HG02571 (cell line): Measurements from ENCODE around the gene LACTBL1.
"Not testable (repeated sequence)": the region's sequence is repeated elsewhere in the genome, so short reads cannot be mapped to it uniquely, and the experiment has no call there.

Experiments used
- ATAC-seq: cut with Tn5 transposase; IDR thresholded peaks from one replicate; pipeline ENCODE4 v1.9.1; 2021; ENCODE audit warnings: mild to moderate bottlenecking, moderate library complexity; ENCODE audit not compliant: unreplicated experiment

The LACTBL1 gene

DNA sequence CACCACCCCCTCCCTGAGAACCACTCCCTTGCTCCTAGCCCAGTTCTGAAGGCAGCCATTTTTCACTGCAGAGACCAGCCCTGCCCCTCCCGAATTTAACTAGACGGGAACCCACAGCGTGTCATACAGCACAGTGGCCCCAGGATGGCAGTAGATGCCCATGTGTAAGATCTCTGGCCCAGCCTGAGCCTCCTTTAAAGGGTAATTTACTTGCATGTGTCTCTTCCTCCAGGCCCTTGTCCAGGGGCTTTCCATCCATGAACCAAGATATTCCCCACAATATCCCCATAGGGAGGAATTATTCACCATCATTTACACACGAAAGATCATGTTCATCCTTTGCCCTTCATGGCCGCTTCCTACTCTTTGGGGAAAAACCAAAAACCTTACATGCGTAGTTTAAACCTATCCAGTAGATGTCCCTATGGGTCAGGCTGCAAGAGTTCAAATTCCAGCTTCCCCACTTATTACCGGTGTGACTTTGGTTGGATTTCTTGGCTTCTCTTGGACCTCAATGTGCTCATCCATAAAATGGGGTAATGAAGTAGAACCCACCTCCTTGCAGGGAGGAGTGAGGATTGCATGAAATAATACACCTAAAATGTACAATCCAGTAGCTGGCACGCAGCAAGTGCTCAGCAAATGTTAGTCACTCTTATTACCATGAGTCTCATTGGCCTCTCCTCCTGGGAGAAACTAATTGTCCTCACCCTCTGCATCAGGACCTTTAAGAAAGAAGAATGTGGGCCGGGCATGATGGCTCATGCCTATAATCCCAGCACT is 4.0 kb upstream of the LACTBL1 start:
- no peak for ATAC-seq

DNA sequence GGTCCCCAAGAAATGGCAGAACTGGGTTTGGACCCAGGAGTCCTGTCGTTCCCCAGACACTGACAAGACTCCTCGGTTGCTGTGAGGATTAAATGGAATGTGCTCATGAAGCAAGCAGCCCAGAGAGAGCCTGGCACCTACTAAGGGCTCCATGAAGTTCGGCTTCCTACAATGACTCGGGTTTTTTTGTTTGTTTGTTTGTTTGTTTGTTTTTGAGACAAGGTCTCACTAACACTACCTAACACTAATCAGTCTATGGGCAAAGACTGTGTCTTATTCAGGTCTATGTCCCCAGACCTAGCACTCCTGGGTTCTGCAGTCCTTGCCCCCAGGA is 3.4 kb upstream of the LACTBL1 start:
- ATAC-seq = no peak

DNA sequence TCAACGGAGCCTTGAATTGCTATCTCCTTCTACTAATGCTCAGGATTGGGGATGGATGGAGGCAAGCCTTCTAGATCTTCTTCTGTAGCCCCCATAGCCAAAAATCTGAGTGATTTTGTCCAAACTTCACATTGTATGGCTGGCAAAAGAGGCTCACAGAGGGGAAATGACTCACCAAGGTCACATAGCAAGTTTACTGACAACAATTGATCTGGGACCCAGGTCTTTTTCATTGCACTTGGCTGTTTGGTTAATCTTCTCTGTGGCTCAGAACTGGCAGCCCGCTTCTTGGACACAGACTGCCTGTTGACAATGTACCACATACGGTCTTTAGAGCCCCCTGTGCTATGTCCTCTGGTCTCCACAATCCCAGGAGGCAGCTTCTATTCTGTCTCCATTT is 3.0 kb upstream of the LACTBL1 start:
- ATAC-seq = no peak

DNA sequence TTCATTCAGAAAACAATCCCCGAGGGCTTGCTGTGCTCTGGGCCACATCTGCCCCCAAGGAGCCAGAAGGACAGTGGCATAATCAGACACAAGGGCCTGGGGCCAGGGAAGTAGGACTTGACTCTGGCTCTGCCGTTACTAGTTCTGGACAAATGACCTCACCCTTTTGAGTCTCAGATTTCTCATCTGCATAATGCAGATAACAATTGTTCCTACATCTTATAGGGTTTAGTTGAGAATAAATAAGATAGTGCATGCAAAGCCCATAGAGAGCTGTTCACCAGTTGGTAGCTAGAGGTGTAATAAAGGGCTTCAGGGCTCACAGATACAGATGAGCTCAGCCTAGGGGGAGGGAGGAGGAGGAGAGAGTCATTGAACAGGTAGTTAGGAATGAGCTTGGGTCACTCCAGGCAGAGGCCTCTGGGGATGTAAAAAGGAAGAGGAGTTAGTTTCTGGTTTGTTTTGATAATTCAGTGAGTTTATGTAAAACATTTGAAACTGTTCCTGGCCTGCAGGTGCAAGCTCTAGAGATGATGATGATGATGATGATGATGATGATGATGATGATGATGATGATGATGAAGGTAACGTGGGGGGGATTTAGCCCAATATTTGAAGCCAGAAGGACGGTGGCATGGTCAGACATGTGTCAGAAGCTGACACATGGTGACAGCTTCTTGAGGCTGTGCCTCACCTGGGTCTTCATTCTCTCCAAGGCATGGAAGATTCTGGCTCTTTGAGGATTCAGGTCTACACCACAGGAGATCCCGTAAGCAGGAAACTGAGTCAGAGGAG is 858 bp downstream of the LACTBL1 start:
- ATAC-seq = no peak

DNA sequence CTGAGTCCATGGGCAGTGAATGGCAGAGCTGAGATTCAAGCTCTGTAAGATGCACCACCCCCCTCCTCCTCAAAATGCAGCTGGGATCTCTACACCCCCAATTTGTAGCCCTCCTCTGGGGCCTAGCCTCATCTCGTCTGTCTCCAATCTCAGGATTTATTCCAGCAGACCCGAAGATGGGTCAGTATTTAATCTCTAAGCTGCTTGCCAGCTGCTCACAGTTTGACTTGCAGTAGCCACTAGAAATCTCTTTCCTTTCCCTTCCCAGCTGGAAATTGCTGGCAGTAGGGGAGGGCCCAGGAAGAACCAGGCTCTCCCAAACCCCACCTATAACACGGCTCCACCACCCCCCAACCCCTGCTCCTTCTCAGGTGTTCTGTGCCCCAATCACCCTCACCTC is 1.5 kb downstream of the LACTBL1 start:
- no peak for ATAC-seq

DNA sequence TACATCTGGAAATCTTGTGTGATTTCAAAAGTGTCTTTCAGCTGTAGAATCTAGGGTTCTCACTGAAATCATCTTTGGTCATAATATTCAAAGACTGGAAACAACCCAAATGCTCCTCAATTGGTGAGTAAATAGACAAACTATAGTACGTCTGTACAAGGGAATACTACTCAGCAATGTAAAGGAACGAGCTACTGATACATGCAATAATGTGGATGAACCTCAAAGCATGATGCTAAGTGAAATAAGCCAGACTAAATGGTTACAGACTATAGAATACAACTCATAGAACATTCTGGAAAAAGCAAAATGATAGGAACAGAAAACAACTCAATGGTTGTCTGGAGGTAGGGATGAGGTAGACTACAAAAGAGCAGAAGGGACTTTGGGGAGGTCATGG is 2.6 kb downstream of the LACTBL1 start:
- ATAC-seq = no peak

DNA sequence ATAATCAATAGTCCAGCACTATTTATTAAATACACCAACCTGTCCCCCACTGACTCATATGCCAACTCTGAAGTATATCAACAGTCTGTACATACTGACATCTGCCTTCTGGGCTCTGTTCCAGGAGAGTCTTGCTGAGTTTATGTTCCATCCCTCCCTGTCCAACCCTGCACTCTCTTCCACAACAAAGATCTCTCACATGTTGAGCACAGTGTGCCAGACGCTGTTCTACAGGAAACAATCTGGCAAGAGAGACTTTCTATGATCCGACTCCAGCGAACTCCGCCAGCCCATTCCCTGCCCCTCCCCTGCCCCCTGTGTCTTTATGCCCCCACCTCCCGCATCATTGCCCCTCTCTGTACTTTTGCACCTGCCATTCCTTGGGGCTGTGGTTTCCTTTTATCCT is 3.4 kb downstream of the LACTBL1 start:
- no peak for ATAC-seq

DNA sequence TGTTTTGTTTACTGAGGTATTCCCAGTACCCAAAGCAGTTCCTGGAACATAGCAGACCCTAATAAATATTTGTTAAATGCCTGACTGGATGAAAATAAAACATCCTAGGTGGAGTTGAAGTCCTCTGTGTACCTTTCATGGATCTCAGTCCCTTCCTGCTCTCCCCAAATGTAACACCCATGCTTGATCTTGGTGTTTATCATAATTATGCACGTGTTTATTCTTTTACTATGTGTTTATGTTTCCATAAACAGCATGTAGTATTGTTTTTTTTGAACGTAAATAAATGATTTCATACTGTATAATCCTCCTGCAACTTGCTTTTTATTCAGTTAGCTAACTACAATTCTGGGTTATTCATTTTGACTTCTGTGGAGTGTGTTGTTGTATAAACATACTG is 4.8 kb downstream of the LACTBL1 start:
- no peak for ATAC-seq

DNA sequence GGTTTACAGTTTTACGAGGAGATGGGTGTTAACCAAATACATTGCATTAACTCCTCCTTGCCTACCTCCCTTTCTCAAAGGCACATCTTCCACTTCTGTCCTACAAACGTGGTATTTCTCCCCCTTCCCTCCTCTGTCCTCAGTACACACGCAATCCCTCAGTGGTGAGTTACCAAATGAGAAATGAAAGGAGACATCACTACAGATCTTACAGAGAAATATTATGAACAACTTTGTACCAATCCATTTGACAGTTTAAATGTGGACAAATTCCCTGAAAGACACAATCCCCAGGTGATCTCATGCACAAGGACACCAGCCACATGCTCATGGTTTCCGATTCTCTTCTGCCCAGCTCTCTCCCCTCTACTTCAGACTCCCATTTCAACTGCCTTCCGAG is 6.4 kb downstream of the LACTBL1 start:
- ATAC-seq = no peak

DNA sequence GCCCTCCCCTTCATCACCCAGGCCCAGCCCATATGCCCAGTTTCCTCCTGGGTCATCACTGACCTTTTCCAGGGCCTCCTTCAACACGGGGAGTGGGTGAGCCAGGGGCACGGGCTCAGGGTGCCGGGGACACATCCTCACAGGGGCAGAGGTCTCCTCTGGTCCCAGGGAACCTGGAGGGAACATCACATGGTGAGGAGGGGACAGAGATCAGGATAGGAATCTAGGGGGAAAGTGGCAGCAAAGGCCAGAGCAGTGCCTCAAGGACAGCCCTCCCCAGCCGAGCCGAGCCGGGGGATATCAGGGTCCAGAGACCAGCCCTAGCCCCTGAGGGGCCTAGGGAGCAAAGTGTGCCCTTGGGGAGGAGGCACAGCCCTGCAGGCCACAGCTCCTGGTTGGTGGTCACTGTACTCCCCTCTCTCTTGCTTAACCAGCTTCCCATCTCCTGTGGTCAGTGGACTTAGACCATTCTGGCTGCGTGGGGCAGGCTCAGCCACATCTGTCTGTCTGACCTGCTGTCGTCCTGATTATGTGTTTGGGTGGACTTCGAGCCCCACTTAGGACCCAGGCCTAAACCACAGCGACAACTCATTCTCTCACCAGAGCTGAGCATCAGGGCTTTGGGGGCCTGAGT is 9.5 kb downstream of the LACTBL1 start:
- no peak for ATAC-seq

DNA sequence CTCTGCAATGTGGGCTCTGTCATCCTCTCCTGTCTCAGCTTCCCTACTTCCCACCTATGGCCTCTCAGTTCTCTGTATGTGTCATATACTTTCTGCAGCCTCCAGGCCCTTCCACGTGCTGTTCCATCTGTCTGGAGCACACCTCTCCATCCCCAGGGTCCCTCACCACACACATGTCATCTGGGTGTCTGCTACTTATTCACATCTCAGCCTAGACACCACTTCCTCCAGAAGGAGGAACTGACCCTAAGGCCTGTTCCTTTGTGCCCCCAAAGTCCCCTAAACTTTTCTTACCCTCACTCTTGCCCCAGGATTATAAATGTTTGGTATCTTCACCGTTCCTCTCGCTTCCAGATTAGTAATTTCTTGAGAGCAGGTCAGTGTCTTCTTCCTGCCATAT is 10.1 kb downstream of the LACTBL1 start:
- no peak for ATAC-seq

DNA sequence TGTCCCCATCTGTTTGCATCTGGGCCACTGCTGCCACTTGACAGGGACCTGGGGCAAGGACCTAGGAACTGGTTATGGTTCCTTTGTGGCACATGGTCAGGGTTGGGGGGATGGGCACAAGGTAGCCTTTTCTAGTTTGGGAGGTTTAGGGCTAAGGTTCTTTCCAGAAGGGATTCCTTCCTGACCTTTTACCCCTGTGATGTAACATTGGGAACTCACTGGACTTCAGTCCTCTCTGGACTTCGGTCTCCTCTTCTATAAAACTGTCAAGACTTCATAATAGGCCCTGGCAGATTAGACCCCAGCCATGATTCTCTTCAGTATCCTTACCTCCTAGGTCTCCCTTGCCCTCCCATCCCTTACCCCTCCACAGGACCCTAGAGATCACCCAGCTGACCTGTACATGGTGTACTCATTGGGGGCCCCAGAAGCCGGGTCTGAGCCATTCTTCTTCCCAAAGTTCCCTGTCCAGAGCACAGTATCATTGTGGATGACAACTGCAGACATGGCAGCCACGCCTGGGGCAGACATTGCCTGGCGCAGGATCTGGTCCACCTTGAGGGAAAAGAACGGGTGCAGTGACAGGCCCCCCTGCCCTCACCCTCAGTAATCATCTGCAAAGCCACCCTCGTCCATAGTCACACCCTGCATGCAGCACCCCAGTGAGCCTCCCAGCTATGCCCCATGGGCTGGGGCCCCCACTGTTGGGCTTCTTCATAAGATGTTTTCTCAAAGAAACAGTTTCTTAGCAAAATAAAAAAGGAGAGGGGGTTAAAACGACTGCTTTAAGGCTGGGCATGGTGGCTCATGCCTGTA is 12.9 kb downstream of the LACTBL1 start:
- ATAC-seq = no peak

DNA sequence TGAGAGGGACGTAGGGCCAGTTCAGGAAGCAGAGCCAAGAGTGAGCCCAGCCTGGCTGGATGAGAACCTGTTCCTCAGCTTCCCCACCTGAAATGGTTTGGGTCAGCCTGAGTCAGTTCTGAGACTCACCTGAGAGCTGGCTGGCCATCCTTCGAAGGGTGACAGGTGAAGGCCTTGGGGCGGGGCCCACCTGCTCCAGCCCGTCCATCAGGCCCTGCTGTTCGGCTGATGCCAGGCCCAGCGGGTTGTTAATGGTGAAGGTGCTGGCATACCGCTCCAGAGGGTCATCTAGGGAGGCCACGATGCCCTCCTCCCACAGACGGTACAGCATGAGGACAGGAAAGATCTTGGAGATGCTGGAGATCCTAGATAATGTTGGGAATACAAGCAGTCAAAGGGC is 14.1 kb downstream of the LACTBL1 start:
- no peak for ATAC-seq

DNA sequence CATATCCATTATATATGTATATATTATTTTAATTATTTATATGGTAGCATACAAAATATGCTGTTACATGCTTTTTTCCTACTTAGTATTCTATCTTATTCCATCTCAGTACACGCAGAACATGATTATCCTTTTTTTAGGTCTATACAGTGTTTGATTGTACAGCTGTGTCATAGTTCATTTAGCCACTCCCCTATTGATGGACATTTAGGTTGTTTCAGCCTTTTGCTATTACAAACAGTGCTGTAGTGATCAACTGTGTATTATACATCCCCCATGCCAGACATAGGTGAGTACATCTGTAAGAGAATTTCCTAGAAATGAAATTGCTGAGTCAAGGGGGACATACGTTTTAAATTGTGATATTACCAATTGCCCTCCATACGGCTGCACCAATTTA is 15.6 kb downstream of the LACTBL1 start:
- ATAC-seq = no peak

DNA sequence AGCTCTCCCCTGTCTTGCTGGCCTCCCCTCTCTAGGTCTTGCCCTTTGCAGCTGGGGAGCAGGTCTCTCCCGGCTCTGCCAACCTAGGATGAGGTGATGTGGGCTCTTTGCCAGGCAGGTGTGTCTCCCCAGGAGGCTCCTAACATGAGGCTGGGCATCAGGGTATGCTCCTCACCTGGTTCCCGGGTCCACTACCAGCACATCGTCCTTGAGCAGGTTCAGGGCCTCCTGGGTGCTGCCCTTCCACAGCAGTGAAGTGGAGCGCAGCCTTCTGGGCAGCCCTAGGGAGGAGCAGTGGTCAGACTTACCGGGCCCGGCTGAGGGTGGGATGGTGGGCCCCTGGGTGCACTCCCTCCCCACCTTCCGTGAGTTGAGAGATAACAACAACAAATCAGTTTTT is 17.5 kb downstream of the LACTBL1 start:
- no peak for ATAC-seq

DNA sequence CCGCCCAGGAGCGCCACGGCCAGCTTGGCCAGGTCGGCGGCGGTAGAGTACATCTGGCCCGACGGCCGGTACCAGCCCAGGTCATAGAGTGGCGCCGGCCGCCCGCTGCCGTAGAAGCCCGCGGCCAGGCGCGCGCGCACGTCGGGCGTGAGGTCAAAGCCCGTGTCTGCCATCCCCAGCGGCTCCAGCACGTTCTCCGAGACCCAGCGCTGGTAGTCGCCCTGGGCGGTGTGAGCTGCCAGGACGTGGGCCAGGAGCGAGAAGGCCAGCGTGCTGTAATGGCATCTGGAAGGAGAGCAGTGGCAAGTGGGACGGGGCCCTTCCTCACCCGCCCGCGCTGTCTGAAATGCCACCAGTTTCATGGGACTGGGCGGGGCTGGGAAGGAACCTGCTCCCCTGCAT is 18.9 kb downstream of the LACTBL1 start:
- ATAC-seq = no peak

DNA sequence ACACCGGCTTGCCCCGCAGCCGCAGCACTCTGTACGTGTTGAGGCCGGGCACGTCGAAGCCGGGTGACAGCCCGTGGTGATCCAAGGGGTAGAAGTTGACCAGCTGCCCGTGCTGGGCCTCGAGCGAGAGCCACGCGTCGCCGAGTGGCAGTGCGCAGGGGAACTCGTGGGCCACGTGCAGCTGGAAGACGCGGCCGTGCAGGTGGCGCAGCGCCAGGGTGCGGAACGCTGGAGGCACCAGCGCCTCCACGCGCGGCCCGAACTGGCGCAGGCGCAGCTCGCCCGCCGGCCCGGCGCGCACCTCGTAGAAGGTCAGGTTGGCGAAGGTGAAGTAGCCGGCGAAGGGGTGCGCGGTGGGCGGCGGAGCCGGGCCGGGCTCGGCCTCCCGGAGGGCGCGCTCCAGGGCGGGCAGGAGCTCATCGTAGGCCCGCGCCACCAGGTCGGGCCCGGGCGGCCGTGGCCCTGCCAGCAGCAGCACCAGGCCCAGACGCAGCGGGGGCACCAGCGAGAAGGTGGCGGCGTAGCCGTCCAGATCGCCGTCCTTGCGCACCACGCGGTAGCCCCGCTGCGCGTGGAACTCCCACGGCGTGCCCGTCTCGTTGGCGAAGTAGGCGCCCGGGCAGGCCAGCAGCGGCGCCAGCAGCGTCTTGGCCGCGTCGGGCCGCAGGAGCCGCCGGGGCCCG is 19.5 kb downstream of the LACTBL1 start:
- no peak for ATAC-seq

DNA sequence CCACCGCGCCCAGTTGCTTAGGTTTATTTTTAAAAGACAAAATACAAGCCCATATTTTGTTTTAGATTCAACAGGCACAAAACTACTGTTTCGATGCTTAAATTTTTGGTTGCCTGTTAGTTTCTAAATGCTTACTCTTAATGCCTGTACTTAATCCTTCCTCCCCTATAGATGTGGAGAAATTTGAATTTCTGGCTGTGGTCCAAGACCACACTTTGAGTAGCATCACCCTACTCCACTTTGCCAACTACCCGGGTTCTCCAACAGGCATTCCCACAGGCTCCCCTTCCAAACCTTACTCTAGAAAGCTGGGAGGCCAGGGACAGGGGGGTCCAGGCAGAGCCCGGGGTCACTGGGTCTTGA is 20.0 kb downstream of the LACTBL1 start:
- no peak for ATAC-seq

DNA sequence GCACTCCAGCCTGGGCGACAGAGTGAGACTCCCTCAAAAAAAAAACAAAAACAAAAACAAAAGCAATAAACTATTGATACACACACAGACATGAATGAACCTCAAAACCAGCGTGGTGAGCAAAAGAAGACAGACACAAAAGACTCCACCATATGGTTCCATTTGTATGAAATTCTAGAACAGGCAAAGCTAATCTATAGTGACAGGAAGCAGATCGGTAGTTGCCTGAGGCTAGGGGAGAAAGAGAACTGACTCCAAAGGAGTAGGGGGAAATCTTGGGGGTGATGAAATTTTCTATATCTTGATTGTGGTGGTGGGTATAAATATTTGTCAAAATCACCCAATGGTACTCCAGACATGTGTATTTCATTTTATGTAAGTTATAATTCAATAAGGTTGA is 20.9 kb downstream of the LACTBL1 start:
- ATAC-seq = no peak

DNA sequence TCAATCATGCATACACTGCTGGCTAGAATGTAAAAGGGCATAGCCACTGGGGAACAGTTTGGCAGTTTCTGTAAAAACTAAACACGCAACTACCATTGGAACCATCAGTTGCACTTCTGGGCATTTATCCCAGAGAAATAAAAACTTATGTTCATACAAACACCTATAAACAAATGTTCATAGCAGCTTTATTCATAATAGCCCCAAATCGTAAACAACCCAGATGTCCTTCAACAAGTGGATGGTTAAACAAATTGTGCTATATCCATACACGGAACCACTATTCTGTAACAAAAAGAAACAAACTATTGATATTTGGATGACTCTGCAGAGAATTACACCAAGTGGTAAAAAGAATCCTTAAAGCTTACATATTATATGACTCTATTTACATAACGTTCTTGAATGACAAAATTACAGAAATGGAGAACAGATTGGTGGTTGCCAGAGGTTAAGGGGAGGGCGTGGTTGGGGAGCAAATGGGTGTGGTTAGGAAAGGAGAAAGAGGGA is 22.8 kb downstream of the LACTBL1 start:
- no peak for ATAC-seq

DNA sequence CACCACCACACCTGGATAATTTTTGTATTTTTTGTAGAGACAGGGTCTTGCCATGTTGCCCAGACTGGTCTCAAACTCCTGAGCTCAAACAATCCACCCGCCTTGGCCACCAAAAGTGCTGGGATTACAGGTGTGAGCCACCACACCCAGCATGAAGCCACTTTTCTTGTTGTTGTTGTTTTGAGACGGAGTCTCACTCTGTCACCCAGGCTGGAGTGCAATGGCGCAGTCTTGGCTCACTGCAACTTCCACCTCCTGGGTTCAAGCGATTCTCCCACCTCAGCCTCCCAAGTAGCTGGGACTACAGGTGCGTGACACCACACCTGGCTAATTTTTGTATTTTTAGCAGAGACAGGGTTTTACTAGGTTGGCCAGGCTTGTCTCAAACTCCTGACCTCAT is 27.5 kb downstream of the LACTBL1 start:
- not testable (repeated sequence) for ATAC-seq
